ENCODE measurements around the gene ATP6V0C. TPM values are rescaled to one million over a fixed set of nuclear protein-coding genes. Genes with fewer than 3 reads are reported as not detected.

The ATP6V0C gene
- total RNA-seq, 4 donors from 2014 or later = 48.1 to 73.0 (median 61.1) TPM

DNA sequence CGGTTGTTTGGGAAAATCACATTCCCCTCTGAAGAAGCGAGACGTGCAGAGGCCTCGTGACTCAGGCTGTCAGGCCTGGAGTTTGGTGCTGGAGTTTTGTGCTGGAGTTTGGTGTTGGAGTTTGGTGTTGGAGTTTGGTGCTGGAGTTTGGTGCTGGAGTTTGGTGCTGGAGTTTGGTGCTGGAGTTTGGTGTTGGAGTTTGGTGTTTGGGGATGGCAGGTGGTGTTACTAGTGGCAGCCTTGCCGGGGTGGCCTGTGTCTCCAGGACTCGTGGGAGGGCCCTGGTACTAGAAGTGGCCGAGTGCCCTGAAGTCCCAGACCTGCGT is 26.3 kb upstream of the ATP6V0C start:
- Histone ChIP-seq H3K27ac (peak overlapping the region in 1 of 4 donors; percentile 24), H3K4me1 (peaks cover 0 to 36% (median 8%) of the 10 kb centered on the region in 4 donors), H3K4me3 (no peak overlapping the region), H3K27me3 (no peaks in the 10 kb centered on the region), H3K9me3 (no peaks in the 10 kb centered on the region), H3K36me3 (peaks cover 0 to 7% (median 0%) of the 10 kb centered on the region in 3 donors)
- TF ChIP-seq CTCF (IDR thresholded peaks at IDR 0.05) (no peak), POLR2A (IDR thresholded peaks at IDR 0.05) (no peak), EP300 (IDR thresholded peaks at IDR 0.05) (no peak)
- DNase-seq (ENCODE audit: low spot score in 2 of 2) = no peak
- 50 to 58% methylated on average over 7 to 8 of the region's 8 CpGs for WGBS, 2 donors

- peaks cover 0 to 30% (median 7%) of the 10 kb centered on the region in 4 donors for H3K4me1 ChIP-seq
- no peaks in the 10 kb centered on the region for H3K27me3 ChIP-seq
- TF ChIP-seq CTCF (IDR thresholded peaks at IDR 0.05) (no peak), POLR2A (IDR thresholded peaks at IDR 0.05) (no peak), EP300 (IDR thresholded peaks at IDR 0.05) (no peak)
- peaks cover 0 to 7% (median 0%) of the 10 kb centered on the region in 3 donors for H3K36me3 ChIP-seq
- 73 to 74% methylated on average over 11 to 13 of the region's 15 CpGs for WGBS, 2 donors
- no peak for DNase-seq (ENCODE audit: low spot score in 2 of 2)
- H3K27ac ChIP-seq = peak overlapping the region in 1 of 4 donors; percentile 24
- no peaks in the 10 kb centered on the region for H3K9me3 ChIP-seq
- H3K4me3 ChIP-seq = no peak overlapping the region
Measured at GRCh38 chr16:2487903-2488531, 25.7 kb upstream of the ATP6V0C start.

GRCh38 chr16:2489581-2489980 is 24.2 kb upstream of the ATP6V0C start:
- Histone ChIP-seq H3K4me1 (peaks cover 0 to 19% (median 4%) of the 10 kb centered on the region in 4 donors), H3K9me3 (no peaks in the 10 kb centered on the region), H3K4me3 (no peak overlapping the region), H3K27ac (no peak overlapping the region), H3K27me3 (no peaks in the 10 kb centered on the region), H3K36me3 (peaks cover 0 to 7% (median 0%) of the 10 kb centered on the region in 3 donors)
- DNase-seq (ENCODE audit: low spot score in 2 of 2) = no peak
- TF ChIP-seq CTCF (IDR thresholded peaks at IDR 0.05) (no peak), POLR2A (IDR thresholded peaks at IDR 0.05) (no peak), EP300 (IDR thresholded peaks at IDR 0.05) (no peak)
- 87 to 88% methylated on average over 15 to 16 of the region's 16 CpGs for WGBS, 2 donors

GRCh38 chr16:2490190-2491105 is 23.3 kb upstream of the ATP6V0C start:
- Histone ChIP-seq H3K4me1 (peaks cover 0 to 19% (median 4%) of the 10 kb centered on the region in 4 donors), H3K27me3 (no peaks in the 10 kb centered on the region), H3K27ac (no peak overlapping the region), H3K4me3 (no peak overlapping the region), H3K9me3 (no peaks in the 10 kb centered on the region), H3K36me3 (peaks cover 0 to 7% (median 0%) of the 10 kb centered on the region in 3 donors)
- DNase-seq (ENCODE audit: low spot score in 2 of 2) = no peak
- TF ChIP-seq POLR2A (IDR thresholded peaks at IDR 0.05) (no peak), EP300 (IDR thresholded peaks at IDR 0.05) (no peak), CTCF (IDR thresholded peaks at IDR 0.05) (no peak)
- WGBS, 2 donors = 85 to 89% methylated on average over 21 to 23 of the region's 23 CpGs

DNA sequence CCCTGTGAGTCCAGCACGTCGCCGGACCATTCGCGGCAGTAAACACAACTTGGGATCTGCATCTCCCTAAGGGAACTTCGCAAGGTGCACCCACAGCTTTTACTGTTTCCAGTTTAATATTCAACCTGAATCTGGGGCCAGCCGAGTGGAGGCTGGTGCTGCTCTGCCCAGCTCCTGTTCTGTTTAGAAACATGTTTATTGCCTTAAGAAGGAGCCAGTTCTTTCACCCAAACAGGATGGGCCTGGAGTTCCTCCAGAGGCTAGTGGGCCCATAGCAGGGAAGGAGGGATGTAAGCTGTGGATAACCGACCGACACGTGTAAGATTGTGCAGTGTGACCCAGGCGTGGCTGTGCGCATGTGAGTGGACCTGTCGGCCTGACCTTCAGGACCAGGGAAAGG is 21.5 kb upstream of the ATP6V0C start:
- no peaks in the 10 kb centered on the region for H3K9me3 ChIP-seq
- no peak overlapping the region for H3K4me3 ChIP-seq
- H3K36me3 ChIP-seq = peaks cover 0 to 21% (median 0%) of the 10 kb centered on the region in 3 donors
- WGBS, 2 donors = 86% methylated on average over 12 to 13 of the region's 13 CpGs
- TF ChIP-seq POLR2A (IDR thresholded peaks at IDR 0.05) = no peak
- TF ChIP-seq CTCF (IDR thresholded peaks at IDR 0.05) = no peak
- TF ChIP-seq EP300 (IDR thresholded peaks at IDR 0.05) = no peak
- no peak overlapping the region for H3K27ac ChIP-seq
- H3K27me3 ChIP-seq = no peaks in the 10 kb centered on the region
- peaks cover 0 to 10% (median 3%) of the 10 kb centered on the region in 4 donors for H3K4me1 ChIP-seq
- DNase-seq (ENCODE audit: low spot score in 2 of 2) = no peak
